HG03558 (cell line): ENCODE results near the gene RABL2B.

Experiments
- ATAC-seq: cut with Tn5 transposase; IDR thresholded peaks from one replicate; pipeline ENCODE4 v1.9.1; 2021; ENCODE audit warnings: moderate number of reproducible peaks; ENCODE audit not compliant: unreplicated experiment; ENCODE audit errors: extremely low read depth

Gene RABL2B

GRCh38 chr22:50739279-50739691, 44.2 kb downstream of the RABL2B start:
- no peak for ATAC-seq

GRCh38 chr22:50738649-50739227, 44.7 kb downstream of the RABL2B start:
- ATAC-seq: no peak

- no peak for ATAC-seq
These were observed 45.4 kb downstream of the RABL2B start, which contains the start of gene ACR for GRCh38 chr22:50737728-50738648. Gene ACR (plus strand): TSS chr22:50738204. CDS start chr22:50738236, 32 bp downstream.

GRCh38 chr22:50735739-50736030, 47.8 kb downstream of the RABL2B start:
- ATAC-seq: no peak

DNA sequence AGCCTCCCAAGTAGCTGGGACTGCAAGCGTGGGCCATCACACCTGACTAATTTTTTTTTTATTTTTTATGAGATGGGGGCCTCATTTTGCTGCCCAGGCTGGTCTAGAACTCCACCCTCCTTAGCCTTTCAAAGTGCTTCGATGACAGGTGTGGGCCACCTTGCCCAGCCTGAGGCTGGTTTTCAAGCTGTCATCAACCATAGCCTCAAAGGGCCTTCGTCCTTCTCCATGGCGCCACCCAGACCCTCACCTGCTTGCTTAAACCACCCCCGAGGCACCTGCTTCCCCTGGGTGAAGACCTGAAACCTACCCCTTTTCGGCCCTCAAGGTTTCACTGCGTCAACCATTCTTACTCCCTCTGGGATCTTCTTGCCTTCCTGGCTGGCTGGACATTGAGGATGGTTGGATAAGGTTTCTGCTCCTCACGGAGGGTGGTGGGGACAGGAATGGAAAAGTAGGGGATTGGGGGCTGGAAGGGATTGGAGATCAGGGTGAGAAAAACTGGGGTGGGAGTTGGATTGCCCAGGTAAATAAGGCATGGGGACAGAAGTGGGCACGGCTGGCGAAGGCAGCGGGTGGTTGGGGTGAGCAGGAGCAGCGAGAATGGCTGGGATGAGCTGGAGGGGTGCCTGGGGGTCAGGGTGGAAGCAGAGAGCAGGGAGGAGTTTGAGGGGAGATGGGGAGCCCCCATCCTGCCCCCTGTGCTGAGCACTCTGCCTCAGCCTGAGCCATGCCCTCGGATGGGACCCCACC, 48.3 kb downstream of the RABL2B start:
- no peak for ATAC-seq

DNA sequence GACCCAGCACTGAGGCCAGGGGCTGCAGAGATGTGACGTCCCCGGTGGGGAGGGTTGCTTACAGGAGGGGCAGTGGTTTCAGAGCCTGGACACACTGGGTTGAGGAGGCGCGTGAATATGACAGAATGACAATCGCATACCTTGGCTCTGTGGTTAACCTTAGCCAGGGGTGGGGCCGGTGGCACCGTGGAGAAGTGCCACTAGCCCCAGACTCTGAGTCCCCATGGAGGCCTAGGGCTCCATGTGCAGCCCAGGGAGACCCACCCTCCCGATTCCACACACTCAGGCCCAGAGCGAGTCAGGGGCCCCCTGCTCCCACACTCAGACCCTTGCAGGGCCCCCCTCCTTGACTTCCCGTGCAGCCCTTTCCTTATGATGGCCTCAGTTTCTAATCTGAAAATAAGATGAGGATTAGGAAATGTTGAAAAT, 49.1 kb downstream of the RABL2B start:
- ATAC-seq: no peak

DNA sequence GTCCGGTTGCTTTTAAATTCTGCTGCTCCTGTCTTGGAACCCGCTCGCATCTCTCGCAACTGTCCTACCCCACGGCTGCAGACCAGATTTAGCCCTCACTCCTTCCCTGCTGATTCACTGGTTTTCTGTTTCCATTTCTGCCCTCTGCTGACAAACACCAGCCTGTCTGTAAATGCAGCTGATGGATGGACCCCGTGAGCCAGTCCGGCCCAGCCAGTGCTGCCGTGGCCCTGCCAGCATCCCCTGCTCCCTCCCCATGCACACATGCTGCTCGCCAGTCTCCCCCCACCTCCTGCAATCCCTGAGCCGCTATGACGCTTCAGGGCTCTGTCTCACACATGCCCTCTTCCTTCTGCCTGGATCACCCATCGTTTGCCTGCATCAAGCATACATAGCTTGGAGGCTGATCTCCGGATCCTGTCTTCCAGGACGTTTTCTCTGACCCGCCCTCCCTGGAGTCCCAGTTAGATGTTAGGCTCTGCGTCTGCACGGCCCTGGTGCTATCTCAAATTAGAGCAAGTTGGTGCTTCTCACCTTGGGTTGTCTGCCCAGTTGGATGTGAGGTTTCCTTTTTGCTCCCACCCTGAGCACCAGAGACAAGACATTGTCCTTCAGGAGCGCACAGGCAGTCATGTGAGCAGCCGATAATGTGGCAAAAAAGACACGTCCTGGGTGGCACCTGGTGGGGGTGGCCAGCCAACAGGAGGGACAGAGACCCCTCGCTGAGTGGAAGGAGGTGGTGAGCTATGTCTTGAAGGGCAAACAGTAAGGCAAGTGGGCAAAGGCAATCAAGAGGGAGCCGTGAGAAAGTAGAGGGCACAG, 49.7 kb downstream of the RABL2B start:
- ATAC-seq: no peak

DNA sequence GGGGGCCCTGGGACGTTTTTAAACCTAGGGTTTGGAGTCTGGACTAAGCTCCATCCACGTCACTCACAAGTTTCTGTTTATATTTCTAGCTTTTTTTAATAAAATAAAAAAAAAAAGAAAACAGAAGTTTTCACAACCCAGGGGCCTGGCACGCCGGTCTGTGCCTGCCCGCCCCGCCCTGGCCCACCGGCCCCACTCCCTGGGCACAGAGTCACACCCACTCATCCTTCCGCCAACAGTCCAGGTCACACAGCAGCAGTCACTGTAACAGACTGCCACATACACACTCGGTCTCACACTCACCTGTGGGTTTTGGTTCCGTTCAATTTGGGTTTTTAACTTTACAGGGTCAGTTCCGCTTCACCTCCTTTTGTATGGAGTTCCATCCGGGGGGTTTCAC, 50.8 kb downstream of the RABL2B start:
- ATAC-seq: no peak

DNA sequence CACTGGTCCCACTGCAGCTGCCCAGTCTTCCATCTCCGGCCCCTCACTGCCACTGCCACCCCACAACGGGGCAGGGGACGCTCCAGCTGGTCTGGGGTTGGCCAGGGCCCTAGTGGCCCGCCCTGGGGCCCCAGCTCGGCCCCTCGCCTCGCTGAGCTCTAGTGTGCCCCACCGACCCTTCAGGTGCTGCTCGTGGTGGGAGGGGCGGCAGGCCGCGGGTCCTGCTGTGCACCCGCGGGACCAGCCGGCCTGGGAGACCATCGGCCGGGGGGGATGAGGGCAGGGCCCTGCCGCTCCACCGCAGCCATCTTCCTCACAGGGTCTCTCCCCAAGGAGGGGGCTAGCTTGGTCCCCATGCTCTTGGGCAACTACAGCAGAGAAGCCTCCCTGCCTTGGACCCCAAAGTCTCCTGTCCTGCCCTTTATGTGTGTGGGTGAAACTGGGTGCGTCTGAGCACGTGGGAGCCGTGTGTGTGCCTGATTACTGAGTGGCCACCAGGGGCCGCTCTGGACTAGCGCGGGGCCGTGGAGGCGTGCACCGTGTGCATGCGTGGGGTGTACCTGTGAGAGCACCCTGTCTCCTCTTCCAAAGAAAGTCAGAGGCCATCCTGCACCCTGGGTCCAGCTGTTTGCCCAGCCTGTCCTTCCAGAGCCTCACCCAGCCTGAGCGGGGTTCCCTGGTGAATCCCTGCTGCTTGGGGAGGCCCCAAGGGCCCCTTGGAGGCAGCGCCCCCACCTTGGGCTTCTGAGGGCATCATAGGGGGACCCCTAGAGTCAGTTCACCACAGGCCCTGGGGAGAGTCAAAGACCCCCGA, 51.4 kb downstream of the RABL2B start:
- ATAC-seq: no peak

GRCh38 chr22:50730941-50731661, 52.3 kb downstream of the RABL2B start:
- ATAC-seq: no peak

- no peak for ATAC-seq
These were observed 53.2 kb downstream of the RABL2B start for GRCh38 chr22:50730013-50730891.

DNA sequence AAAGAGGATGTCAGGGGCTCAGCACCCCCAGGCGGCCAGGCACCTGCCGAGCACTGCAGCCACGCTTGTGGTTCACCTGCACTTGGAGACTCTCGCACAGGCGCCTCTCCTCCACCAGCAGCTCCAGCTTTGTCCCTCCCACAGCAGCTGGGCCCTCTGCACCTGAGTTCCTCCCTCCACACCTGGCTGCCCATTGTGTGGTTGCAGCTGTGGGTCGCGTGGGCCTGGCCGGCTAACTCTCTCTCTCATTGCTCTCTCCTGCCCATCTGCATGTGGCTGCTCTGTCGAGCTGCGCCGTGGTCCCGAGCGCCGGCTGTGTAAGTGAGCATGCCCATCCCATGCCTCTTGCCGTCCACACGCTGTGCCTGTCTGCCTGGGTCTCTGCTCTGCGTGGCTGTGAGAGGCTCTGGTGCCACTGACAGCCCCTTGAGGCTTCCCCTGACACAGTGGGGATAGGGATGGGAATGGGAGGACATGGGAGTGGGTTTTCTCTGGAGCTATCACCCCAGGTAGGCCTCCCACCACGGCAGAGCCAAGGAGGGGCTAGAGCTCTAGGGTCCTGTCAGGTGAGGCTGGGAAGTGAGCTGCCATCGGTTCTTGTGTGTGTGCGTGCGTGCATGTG, 53.9 kb downstream of the RABL2B start:
- no peak for ATAC-seq

- no peak for ATAC-seq
These were observed 54.9 kb downstream of the RABL2B start for GRCh38 chr22:50728523-50728931.

DNA sequence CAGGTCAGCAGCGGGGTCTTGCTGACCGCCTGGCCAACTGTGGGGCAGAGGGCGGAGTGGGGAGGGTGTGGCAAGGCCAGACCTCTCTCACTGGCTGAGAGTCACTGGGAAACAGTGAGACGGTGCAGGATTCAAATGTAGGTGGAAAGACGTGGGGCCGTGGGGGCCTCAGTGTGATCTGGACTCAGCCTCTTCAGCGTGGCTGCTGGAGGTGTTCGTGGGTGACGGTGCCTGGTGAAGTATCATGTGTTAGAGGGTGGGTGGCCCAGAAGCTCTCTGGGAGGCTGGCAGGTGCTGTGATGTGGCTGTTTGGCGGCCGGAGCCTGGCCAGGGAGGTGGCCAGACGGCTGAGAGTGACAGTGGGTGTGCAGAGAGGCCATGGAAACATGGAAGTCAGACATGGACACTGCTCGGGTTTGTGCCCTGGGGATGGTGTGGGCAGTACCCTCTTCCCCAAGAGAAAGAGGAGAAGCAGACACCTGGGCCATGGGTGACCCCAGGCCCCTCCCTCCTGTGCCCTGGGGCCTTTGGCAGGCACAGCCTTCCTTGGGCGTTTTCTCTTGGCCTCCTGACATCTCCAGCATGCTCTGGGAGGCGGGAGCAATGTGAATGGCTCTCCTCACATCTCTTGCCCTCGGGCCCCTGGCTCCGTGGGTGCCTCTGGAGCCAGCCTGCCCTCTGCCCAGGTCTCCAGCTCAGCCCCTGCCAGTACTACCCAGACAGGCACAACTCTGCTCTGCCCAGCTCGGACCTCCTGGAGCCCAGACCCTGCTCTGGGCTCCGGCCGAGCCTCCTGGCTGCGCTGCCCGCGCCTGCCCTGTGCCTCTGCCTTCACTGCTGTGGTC, 55.5 kb downstream of the RABL2B start:
- ATAC-seq: no peak

GRCh38 chr22:50726643-50727340, 56.6 kb downstream of the RABL2B start:
- ATAC-seq: no peak

DNA sequence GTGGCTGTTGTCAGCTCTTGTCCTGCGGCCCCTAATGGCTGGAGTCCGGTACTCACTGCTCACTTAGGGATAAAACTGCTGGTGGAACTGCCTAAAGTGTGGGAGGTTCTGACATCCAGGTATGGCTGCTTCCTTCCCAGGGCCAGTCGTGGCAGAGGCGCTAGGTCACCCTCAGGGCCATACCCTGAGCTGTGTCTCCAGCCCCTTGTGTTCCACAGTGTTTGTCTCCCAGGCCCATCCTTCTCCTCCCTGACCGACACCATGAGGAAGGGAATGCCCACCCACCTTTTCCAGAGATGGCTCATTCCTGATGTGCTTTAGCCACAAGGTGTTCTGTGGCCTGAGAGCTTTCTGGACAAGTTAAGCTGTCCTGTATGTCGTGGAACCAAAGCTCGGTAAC, 57.8 kb downstream of the RABL2B start:
- no peak for ATAC-seq
